ENCODE measurements around the gene PHF14. TPM values are rescaled to one million over a fixed set of nuclear protein-coding genes. Genes with fewer than 3 reads are reported as not detected.
"Not testable (repeated sequence)": the region's sequence is repeated elsewhere in the genome, so short reads cannot be mapped to it uniquely, and the experiment has no call there.

Gene PHF14, protein sequence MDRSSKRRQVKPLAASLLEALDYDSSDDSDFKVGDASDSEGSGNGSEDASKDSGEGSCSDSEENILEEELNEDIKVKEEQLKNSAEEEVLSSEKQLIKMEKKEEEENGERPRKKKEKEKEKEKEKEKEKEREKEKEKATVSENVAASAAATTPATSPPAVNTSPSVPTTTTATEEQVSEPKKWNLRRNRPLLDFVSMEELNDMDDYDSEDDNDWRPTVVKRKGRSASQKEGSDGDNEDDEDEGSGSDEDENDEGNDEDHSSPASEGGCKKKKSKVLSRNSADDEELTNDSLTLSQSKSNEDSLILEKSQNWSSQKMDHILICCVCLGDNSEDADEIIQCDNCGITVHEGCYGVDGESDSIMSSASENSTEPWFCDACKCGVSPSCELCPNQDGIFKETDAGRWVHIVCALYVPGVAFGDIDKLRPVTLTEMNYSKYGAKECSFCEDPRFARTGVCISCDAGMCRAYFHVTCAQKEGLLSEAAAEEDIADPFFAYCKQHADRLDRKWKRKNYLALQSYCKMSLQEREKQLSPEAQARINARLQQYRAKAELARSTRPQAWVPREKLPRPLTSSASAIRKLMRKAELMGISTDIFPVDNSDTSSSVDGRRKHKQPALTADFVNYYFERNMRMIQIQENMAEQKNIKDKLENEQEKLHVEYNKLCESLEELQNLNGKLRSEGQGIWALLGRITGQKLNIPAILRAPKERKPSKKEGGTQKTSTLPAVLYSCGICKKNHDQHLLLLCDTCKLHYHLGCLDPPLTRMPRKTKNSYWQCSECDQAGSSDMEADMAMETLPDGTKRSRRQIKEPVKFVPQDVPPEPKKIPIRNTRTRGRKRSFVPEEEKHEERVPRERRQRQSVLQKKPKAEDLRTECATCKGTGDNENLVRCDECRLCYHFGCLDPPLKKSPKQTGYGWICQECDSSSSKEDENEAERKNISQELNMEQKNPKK
- total RNA-seq (2014; rRNA removed; shearing (Covaris generic); ENCODE audit: low replicate concordance) = 120 and 182 TPM in 2 replicates

- Histone ChIP-seq H3K36me3 (ENCODE audit: insufficient read depth, low read length) (peaks cover 29% of the 10 kb centered on the region), H3K4me1 (ENCODE audit: low read length) (peaks cover 55% of the 10 kb centered on the region), H3K9me2 (replicated peaks; ENCODE audit: insufficient read depth, low read length) (no peaks in the 10 kb centered on the region), H4K20me1 (ENCODE audit: insufficient read depth, low read depth, low read length) (no peaks in the 10 kb centered on the region), H3K4me2 (ENCODE audit: low read depth, low read length, poor library complexity, severe bottlenecking) (peak within 1 kb of the TSS; percentile 74), H3K27me3 (ENCODE audit: low read length) (no peaks in the 10 kb centered on the region), H3K9me3 (ENCODE audit: low read length) (no peaks in the 10 kb centered on the region), H2AFZ (ENCODE audit: low read length) (peak within 1 kb of the TSS; percentile 39; the same call in 1 of the 2 replicates), H3K27ac (ENCODE audit: low read length) (peak within 1 kb of the TSS; percentile 91), H3K4me3 (ENCODE audit: low read length) (peak within 1 kb of the TSS; percentile 92), H3K79me2 (ENCODE audit: low read length) (peaks cover 45% of the 10 kb centered on the region), H3K9ac (ENCODE audit: low read length) (peak within 1 kb of the TSS; percentile 97)
- DNase-seq = peak; percentile 99
Observed at GRCh38 chr7:10973061-10973941, at the start of gene PHF14. TSS of gene PHF14 (plus strand) at chr7:10973872. CDS start at chr7:10974324, 452 bp downstream.

- Histone ChIP-seq H3K79me2 (ENCODE audit: low read length) (no peaks in the 10 kb centered on the region), H3K9ac (ENCODE audit: low read length) (no peak overlapping the region), H3K36me3 (ENCODE audit: insufficient read depth, low read length) (no peaks in the 10 kb centered on the region), H2AFZ (ENCODE audit: low read length) (no peak overlapping the region), H4K20me1 (ENCODE audit: insufficient read depth, low read depth, low read length) (no peaks in the 10 kb centered on the region), H3K27ac (ENCODE audit: low read length) (no peak overlapping the region), H3K4me3 (ENCODE audit: low read length) (no peak overlapping the region), H3K27me3 (ENCODE audit: low read length) (no peaks in the 10 kb centered on the region), H3K9me3 (ENCODE audit: low read length) (no peaks in the 10 kb centered on the region), H3K4me2 (ENCODE audit: low read depth, low read length, poor library complexity, severe bottlenecking) (no peak overlapping the region), H3K4me1 (ENCODE audit: low read length) (no peaks in the 10 kb centered on the region), H3K9me2 (replicated peaks; ENCODE audit: insufficient read depth, low read length) (no peaks in the 10 kb centered on the region)
- DNase-seq = no peak
Observed at GRCh38 chr7:10924370-10924769, 49.3 kb upstream of the PHF14 start.

DNA sequence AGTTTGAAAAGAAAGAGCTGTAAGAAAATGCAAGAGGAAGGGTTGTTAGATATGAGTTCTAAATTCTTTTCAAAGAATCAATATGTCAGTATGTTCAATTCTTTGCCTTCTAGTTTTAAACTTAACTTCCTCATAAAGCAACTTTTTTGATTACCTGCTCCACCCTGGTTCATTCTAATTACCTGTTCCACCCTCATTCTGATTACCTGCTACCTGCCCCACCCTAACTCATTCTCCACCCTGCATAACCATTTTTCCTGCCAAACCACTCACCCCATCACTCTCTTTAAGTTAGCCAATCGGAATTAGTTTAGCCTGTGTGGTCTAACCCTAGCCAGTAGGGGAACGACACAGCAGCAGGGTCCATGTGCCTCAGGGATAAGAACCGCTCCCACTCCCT, 45.5 kb upstream of the PHF14 start:
- H3K36me3 ChIP-seq (ENCODE audit: insufficient read depth, low read length) = peaks cover 17% of the 10 kb centered on the region; the same call in 1 of the 2 replicates
- H3K9me3 ChIP-seq (ENCODE audit: low read length); H3K9ac ChIP-seq (ENCODE audit: low read length); H3K4me2 ChIP-seq (ENCODE audit: low read depth, low read length, poor library complexity, severe bottlenecking); H3K4me3 ChIP-seq (ENCODE audit: low read length); H3K9me2 ChIP-seq (replicated peaks; ENCODE audit: insufficient read depth, low read length); H3K27ac ChIP-seq (ENCODE audit: low read length); H2AFZ ChIP-seq (ENCODE audit: low read length); H3K79me2 ChIP-seq (ENCODE audit: low read length); H4K20me1 ChIP-seq (ENCODE audit: insufficient read depth, low read depth, low read length); H3K4me1 ChIP-seq (ENCODE audit: low read length); H3K27me3 ChIP-seq (ENCODE audit: low read length); DNase-seq: not testable (repeated sequence)

GRCh38 chr7:10930551-10930950, 43.1 kb upstream of the PHF14 start:
- H2AFZ ChIP-seq (ENCODE audit: low read length) = no peak overlapping the region
- DNase-seq = no peak
- peaks cover 34% of the 10 kb centered on the region for H3K36me3 ChIP-seq (ENCODE audit: insufficient read depth, low read length)
- peaks cover 5% of the 10 kb centered on the region for H3K79me2 ChIP-seq (ENCODE audit: low read length)
- no peak overlapping the region for H3K9ac ChIP-seq (ENCODE audit: low read length)
- H3K9me2 ChIP-seq (replicated peaks; ENCODE audit: insufficient read depth, low read length) = no peaks in the 10 kb centered on the region
- no peak overlapping the region for H3K4me3 ChIP-seq (ENCODE audit: low read length)
- H3K4me1 ChIP-seq (ENCODE audit: low read length) = peaks cover 7% of the 10 kb centered on the region; the same call in 1 of the 2 replicates
- no peaks in the 10 kb centered on the region for H3K9me3 ChIP-seq (ENCODE audit: low read length)
- H3K4me2 ChIP-seq (ENCODE audit: low read depth, low read length, poor library complexity, severe bottlenecking) = no peak overlapping the region
- no peak overlapping the region for H3K27ac ChIP-seq (ENCODE audit: low read length)
- peaks cover 5% of the 10 kb centered on the region for H4K20me1 ChIP-seq (ENCODE audit: insufficient read depth, low read depth, low read length)
- no peaks in the 10 kb centered on the region for H3K27me3 ChIP-seq (ENCODE audit: low read length)

- Histone ChIP-seq H3K36me3 (ENCODE audit: insufficient read depth, low read length) (peaks cover 40% of the 10 kb centered on the region), H3K27me3 (ENCODE audit: low read length) (no peaks in the 10 kb centered on the region), H3K9me2 (replicated peaks; ENCODE audit: insufficient read depth, low read length) (no peaks in the 10 kb centered on the region), H3K9me3 (ENCODE audit: low read length) (no peaks in the 10 kb centered on the region), H2AFZ (ENCODE audit: low read length) (no peak overlapping the region), H3K4me3 (ENCODE audit: low read length) (no peak overlapping the region), H4K20me1 (ENCODE audit: insufficient read depth, low read depth, low read length) (peaks cover 8% of the 10 kb centered on the region), H3K27ac (ENCODE audit: low read length) (no peak overlapping the region), H3K4me2 (ENCODE audit: low read depth, low read length, poor library complexity, severe bottlenecking) (no peak overlapping the region), H3K79me2 (ENCODE audit: low read length) (peaks cover 11% of the 10 kb centered on the region), H3K4me1 (ENCODE audit: low read length) (peaks cover 7% of the 10 kb centered on the region; the same call in 1 of the 2 replicates), H3K9ac (ENCODE audit: low read length) (no peak overlapping the region)
- no peak for DNase-seq
Observed at GRCh38 chr7:10931161-10931560, 42.5 kb upstream of the PHF14 start.

DNA sequence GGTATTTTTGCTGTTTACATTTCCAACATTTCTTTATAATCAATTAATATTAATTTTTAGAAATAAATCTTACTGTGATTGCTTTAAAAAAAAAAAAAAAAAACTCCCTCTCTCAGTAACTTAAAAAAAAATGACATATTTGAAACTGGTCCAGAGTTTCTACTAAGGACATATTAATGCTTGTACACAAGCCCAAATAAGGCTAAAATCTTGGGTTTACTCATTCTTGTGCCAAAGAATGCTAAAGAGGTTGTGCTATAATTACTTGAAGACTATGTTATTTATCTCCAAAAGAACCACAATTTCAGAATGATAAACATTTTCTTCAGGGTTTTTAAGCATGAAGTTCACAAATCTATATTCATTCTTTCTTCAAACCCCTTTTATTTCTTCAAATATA, 39.4 kb upstream of the PHF14 start:
- peaks cover 65% of the 10 kb centered on the region for H3K36me3 ChIP-seq (ENCODE audit: insufficient read depth, low read length)
- H3K27me3 ChIP-seq (ENCODE audit: low read length) = no peaks in the 10 kb centered on the region
- no peaks in the 10 kb centered on the region for H3K9me2 ChIP-seq (replicated peaks; ENCODE audit: insufficient read depth, low read length)
- H3K79me2 ChIP-seq (ENCODE audit: low read length) = peaks cover 42% of the 10 kb centered on the region
- peaks cover 28% of the 10 kb centered on the region for H4K20me1 ChIP-seq (ENCODE audit: insufficient read depth, low read depth, low read length)
- H3K27ac ChIP-seq (ENCODE audit: low read length) = no peak overlapping the region
- no peaks in the 10 kb centered on the region for H3K9me3 ChIP-seq (ENCODE audit: low read length)
- H3K4me2 ChIP-seq (ENCODE audit: low read depth, low read length, poor library complexity, severe bottlenecking) = no peak overlapping the region
- no peak for DNase-seq
- H2AFZ ChIP-seq (ENCODE audit: low read length) = no peak overlapping the region
- H3K4me3 ChIP-seq (ENCODE audit: low read length) = no peak overlapping the region
- no peak overlapping the region for H3K9ac ChIP-seq (ENCODE audit: low read length)
- peaks cover 20% of the 10 kb centered on the region for H3K4me1 ChIP-seq (ENCODE audit: low read length)

DNA sequence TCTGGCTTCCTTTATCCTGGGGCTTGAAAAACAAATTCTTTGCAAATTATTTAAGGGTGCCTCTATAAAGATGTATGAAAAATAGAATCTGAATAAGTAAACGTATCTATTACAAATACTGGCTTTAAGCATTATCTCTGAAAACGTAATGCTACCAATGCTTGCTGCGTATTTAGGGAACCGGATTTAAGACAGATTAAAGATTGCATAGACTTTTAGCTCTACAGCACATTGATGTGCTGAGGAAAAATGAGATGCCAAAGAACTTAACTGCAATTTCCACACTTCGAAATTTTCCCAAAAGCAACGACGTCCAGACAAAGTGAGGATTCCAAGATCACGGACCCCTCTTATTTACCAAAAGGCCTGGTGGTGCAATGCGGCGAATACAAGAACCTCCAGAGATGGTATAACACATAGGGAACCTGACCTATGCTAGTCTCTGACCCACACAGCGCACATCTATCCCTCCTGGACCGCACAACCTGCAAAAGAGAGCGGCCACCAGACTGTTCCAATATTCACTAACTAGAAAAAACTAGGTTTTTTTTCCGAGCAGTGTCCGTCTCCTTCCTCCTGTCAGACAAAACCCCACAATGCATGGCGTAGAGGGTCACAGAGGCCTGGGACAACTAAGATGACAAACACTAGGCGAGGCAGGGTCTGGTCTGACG, 34.3 kb upstream of the PHF14 start:
- peak overlapping the region; percentile 99 for H3K4me2 ChIP-seq (ENCODE audit: low read depth, low read length, poor library complexity, severe bottlenecking)
- peaks cover 51% of the 10 kb centered on the region for H3K79me2 ChIP-seq (ENCODE audit: low read length)

More for the DNA sequence above, 34.3 kb upstream of the PHF14 start:
- DNase-seq = peak; percentile 51
- Histone ChIP-seq H4K20me1 (ENCODE audit: insufficient read depth, low read depth, low read length) (peaks cover 32% of the 10 kb centered on the region; the same call in 1 of the 2 replicates), H3K27me3 (ENCODE audit: low read length) (no peaks in the 10 kb centered on the region), H3K9me3 (ENCODE audit: low read length) (no peaks in the 10 kb centered on the region), H3K4me3 (ENCODE audit: low read length) (peak overlapping the region; percentile 91), H3K9me2 (replicated peaks; ENCODE audit: insufficient read depth, low read length) (no peaks in the 10 kb centered on the region), H3K36me3 (ENCODE audit: insufficient read depth, low read length) (peaks cover 39% of the 10 kb centered on the region), H3K27ac (ENCODE audit: low read length) (peak overlapping the region; percentile 84), H3K9ac (ENCODE audit: low read length) (peak overlapping the region; percentile 90), H2AFZ (ENCODE audit: low read length) (0 out of 2 replicates have a peak overlapping the region, but pooled peaks have one; percentile 80), H3K4me1 (ENCODE audit: low read length) (peaks cover 31% of the 10 kb centered on the region)

Measured in Karpas-422 (cell line).